Limb (tissue), 2 donors: ENCODE results near the gene RAB1B.
"Not testable (repeated sequence)": the region's sequence is repeated elsewhere in the genome, so short reads cannot be mapped to it uniquely, and the experiment has no call there.

ENCODE experiments used
- DNase-seq, 2 donors: peaks; one replicate each; pipeline ENCODE4 v3.0.0-alpha.2; 2016; ENCODE audit errors: extremely low spot score in 2 of 2

The RAB1B gene

DNA sequence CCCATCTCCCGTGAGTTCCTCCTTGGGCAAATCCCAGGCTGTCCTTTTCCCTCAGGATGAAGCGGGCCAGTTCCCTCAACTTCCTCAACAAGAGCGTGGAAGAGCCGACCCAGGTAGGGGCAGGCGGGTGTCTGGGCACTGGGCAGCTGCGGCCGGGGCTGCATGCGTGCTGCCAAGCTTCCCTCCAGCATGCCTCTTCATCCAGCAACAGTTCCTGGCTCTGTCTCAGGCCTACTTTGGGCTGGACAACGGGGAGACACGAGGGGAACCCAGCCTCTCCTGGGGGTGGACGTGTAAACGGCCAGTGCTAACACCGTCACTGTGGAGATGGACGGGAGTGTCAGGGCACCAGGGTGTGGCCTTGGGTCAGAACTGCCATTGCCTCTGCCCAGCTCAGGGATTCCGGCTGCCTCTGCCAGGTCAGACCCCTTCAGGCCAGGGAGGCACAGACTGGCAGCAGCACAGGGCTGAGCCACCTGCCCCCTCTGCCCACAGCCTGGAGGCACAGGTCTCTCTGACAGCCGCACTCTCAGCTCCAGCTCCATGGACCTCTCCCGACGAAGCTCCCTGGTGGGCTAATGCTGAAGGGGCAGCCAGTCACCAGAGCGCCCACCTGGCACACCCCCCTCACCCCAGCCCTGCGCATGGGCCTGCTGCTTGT is 1.9 kb upstream of the RAB1B start:
- DNase-seq, result no peak

DNA sequence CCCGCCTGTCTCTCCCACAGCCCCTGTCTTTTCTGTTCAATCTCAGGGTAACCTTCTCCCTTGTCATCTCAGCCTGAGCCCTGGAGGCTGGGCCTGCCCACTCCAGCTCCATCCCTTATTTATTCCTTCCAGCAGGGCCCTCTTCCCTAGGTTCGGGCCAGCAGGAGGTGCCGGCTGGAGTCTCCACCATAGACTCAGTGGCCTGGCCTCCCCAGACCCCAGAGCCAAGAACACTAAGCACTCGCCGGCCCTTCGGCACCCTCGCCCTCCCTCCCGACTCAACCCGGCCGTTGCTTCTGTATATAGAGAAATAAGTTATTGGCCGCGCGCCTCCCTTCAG is 1.4 kb upstream of the RAB1B start:
- no peak for DNase-seq

DNA sequence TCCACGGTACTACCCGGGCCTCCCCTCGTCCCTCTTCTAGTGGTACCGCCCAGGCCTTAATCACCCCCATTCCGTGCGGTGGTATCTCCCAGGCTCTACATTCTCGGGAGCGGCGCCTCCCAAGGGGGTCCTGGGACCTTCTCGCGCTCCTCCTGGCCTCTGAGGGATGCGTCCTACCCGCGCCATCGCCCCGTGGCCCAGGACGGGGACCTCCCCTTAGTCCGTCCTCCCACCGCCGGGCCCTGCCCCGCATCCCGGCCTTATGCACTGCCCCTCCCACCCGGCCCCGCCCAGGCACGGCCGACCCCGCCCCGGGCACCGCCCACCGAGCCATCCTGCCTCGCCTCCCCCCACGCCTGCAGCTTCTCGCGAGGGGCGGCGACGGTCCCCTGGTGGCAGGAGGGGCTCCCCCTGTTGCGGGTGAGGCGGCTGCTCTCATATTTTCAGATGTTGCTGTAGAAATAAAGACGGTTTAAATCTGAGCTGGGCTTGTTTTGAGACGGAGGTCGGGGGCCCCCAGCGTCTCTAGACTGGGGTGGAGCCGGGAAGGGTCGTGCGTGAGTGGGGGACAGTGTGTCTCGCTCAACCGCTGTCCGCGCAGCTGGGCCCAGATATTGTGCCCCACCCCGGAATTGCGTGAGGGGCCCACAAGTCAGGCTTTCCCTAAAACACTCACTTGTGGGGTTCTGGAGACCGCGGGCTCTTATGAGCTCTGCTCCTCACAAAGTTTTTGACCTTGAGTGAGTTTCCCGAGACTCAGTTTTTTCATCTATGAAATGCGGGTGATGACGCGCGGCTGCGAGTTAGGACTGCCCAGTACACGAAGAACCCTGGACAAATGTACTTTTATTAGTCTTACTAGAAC is 828 bp upstream of the RAB1B start:
- DNase-seq, result peak; percentile 88 to 97

DNA sequence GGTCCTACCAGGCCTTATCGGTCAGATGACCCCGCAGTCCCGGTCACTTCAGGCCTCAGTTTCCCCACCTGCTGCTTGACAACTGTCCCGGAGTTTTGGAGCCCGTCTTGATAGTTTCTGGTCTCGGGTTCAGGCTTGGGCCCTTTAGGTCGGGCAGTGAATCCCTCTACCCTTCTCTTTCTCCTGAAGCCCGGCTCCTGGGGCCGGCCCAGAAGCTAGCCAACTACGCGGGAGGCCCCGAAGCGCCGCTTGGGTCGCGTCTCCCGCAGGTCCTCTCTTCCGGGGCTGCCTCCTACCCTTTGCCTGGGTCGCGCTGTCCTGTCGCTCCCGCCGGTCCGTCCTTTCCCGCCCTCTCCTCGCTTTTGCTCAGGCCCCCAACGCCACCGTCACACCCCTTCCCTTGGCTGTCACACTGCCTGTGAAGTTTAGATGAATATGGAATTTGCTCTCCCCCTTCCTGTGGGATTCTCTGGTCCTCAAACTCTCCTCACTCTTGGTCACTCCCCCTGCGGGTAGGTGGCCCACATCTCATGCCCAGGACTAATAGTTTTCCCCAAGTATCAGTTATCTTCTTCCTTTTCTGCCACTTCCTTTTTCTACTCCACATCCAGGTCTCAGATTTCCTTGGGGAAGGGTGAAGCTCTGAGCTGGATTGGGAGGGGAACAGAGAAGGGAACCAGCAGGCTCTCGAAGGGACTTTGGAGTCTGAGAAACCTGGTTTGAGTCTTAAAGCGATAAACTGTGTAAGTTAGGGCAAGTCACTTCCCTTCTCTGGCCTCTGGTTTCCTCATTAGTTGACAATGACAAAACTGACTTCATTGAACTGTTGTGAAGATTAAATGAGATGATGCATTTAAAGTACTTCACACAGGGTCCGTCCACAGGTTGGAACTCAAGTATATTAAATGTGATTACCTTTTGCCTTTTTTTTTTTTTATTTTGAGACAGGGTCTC is 790 bp downstream of the RAB1B start:
- no peak for DNase-seq

DNA sequence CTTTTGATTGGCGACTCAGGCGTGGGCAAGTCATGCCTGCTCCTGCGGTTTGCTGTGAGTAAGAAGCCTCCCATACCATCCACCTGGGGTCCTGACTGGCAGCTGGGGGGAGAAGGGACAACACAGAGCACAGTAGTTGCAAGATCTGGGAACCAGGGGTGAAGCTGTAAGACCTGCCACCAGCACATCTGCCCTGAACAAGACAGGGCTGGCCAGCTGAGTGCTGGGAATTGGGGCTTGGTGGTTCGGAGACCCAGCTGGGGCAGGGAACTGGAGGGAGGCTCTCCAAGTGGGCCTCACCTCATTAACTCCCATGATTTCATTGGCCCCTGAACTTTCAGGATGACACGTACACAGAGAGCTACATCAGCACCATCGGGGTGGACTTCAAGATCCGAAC is 3.4 kb downstream of the RAB1B start:
- DNase-seq, result no peak

DNA sequence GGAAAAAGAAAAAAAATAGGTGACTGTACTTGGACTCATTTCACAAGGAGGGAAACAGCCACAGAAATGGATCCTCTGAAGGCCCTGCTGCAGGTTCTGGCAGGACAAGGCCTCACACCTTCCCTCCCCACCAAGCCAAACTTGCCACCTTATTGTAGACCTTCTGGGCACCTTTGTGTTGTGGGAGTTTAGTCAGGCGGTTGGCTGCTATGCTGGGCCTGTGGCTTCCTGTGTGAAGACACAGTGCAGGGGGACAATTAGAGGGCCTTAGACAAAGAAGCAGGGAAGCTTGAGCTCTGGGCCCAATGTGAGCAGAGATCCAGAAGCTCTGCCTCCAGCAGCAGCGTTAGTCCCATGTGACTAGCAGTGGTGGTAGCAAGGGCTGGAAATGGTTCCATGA is 4.2 kb downstream of the RAB1B start:
- no peak for DNase-seq

DNA sequence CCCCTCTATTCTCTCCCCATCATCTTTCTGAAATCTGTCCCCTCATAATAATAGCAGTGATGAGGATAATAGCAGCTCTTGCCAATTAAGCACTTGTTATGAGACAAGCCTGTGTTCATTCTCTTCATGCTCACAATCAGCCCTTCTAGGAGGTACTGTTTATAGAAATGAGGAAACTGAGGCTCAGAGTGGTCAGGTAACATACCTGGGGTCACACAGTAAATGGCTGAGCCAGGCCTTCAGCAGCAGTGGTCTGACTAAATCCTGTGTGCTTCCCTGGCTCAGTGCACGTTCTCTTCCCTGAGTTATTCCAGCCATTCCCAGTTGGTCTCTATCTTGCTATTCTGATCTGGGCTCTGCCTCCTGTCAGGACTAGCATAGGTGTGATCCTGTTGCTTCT is 5.8 kb downstream of the RAB1B start:
- no peak for DNase-seq

DNA sequence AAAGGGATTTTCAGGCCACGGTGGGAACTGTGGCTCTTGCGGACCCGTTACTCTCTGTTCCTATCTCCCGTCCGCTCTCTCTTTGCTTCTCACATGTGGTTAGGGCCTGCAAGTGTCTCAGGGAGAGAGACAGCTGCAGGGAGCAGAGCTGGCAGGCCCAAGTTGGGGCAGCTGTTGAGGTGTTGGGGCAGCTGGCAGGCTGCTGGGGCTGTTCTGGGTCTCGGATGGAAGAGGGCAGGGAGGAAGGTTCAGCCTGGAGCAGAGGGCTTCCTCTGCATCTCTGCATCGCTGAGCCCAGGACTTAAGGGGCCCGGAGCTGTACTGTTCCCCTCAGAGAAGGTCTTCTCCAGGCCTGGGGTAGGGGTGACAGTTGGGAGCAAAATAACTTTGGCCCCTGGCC is 7.0 kb downstream of the RAB1B start:
- no peak for DNase-seq

DNA sequence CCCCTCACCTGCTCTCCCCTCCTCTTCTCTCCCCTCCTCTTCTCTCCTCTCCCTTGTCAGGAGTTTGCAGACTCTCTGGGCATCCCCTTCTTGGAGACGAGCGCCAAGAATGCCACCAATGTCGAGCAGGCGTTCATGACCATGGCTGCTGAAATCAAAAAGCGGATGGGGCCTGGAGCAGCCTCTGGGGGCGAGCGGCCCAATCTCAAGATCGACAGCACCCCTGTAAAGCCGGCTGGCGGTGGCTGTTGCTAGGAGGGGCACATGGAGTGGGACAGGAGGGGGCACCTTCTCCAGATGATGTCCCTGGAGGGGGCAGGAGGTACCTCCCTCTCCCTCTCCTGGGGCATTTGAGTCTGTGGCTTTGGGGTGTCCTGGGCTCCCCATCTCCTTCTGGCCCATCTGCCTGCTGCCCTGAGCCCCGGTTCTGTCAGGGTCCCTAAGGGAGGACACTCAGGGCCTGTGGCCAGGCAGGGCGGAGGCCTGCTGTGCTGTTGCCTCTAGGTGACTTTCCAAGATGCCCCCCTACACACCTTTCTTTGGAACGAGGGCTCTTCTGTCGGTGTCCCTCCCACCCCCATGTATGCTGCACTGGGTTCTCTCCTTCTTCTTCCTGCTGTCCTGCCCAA is 7.7 kb downstream of the RAB1B start:
- DNase-seq, result no peak

DNA sequence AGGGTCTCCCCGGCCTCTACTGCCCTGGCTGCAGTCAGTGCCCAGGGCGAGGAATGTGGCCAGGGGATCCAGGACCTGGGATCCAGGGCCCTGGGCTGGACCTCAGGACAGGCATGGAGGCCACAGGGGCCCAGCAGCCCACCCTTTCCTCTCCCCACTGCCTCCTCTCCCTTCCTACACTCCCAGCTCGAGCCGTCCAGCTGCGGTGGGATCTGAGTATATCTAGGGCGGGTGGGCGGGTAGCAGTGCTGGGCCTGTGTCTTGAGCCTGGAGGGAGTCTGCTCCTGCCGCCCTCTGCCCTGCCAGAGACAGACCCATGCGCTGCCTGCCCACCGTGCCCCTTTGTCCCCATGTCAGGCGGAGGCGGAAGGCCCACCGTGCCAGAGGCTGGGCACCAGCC is 8.2 kb downstream of the RAB1B start:
- DNase-seq, result not testable (repeated sequence)

DNA sequence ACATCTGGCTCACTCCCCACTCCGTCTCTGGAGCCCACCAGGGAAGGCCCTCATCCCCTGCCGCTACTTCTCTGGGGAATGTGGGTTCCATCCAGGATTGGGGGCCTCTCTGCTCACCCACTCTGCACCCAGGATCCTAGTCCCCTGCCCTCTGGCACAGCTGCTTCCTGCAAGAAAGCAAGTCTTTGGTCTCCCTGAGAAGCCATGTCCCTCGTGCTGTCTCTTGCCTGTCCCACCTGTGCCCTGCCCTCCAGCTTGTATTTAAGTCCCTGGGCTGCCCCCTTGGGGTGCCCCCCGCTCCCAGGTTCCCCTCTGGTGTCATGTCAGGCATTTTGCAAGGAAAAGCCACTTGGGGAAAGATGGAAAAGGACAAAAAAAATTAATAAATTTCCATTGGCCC is 8.6 kb downstream of the RAB1B start:
- DNase-seq, result not testable (repeated sequence)

DNA sequence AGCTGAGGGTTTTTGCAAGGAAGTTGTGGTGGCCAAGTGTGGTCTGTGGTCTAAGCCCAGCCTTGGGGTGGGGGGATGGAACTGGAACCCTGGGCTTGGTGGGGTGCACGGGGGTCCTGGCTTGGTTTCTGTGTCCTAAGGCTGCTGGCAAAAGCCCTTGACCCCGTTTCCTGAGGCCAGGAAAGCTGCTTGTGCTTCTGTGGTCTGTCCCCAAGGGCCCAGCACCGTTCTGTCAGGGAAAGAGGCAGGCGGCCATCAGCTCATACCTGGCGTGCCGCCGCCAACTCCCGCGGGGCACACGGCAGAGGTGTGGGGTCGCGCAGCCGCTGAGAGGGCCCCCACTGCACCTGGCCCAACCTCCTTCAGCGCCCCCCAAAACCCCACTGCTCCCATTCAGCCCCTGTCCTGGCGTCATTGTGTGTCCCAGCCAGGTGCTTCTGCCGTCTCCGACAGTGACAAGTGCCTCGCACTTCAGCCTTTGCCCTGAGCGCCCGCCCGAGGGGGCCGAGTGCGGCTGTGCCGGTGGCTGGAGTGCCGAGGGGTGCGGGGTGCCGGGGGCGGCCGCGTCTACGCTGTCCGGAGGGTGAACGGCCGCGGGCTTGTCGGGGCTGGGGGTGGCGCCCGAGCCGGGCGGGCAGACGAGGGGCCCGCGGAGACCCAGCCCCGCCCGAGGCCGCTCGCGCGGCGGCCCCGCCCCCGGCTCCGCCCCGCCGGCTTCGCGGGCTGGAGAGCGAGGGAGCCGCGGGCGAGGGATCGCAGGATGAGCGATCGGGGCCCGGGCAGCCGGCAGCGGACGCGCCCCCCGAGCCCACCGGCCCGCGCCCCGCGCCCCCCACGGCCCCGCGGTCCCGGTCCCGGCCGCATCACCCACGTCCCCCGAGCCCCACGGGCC is 9.3 kb downstream of the RAB1B start, which contains the start of gene CNIH2:
CNIH2 (plus strand) TSS at position 705 of the 892 bp plus-strand sequence. CDS start 282 bp downstream, outside the sequence.
- DNase-seq, result peak in 1 of 2 donors; percentile 78

DNA sequence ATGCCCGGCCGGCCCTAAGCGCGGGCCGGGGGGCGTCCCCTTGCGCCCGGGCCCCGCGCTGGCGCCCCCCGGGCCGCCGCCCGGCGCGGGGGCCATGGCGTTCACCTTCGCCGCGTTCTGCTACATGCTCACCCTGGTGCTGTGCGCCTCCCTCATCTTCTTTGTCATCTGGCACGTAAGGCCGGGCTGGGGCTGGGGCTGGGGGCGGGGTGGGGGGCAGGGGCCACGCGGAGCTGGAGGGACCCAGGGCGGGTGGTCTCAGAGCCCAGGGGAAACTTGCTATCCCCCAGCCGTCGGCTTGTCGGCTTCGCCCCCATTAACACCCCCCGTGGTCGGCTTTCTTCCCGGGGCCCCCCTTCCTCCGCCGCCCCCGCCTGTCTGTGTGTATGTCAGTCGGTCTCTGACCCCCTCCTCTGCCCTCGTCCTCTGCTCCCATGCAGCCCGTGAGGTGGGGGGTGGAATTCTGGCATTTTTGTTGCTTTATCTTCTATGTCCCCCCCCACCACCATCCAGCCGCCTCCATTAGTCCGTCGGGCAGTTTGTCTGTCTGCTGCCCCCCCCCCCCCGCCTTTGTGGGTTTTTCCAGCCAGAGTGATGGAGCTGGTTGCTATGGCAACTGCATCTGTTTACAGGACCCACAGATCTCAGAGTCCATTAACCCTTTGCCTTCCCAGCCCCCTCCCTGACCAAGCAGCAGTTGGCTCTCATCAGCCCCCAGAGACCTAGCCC is 10.1 kb downstream of the RAB1B start:
- peak in 1 of 2 donors; percentile 73 for DNase-seq

DNA sequence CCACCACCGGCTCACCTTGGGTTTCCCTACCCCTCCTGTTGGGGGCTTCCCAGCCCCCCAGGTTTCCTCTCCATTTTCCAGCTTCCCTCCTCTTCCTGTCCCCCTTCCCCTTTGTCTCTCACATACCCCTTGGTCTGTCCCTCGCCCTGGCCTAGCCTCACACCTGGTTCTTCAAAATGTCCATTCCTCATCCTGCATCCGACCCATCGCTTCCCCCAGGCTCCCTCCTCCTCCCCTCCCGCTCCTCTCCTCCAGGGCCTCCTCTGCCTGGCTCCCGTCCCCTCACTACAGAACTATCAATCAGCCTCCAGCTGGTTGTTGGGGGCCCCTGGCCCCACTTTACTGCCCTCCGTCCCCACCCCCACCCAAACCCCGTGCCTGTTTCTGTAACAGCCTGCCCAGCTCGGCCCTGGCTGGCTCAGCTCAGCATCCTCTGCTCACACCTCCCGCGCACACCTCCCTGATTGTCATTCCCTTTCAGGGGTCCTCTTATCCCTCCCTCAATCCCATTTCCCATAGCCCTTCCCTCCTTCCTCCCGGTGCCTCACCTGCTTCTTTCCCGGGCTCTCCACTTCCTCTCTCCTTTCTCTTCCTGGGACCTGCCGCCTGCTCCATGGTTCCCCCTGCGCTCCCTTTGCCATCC is 10.8 kb downstream of the RAB1B start:
- no peak for DNase-seq

DNA sequence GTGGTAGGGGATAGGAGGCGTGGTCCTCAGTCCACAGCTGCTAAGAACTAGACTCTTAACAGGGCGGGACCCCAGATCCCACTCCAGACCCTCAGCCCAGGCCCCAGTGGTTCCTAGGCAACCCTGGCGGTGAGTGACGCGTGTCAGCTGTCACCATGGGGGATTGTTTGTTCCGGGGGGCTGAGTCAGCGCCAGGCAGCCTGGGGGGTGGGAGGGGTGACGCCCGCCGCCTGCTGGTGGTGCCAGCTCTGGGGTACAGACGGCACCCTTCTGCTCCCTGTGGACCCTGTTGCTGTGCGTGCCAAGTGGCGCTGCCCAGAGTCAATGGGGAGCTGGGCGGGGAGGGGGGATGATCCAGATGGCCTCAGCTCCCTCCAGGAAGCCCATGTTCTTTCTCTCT is 12.0 kb downstream of the RAB1B start:
- DNase-seq, result peak; percentile 34 to 71

DNA sequence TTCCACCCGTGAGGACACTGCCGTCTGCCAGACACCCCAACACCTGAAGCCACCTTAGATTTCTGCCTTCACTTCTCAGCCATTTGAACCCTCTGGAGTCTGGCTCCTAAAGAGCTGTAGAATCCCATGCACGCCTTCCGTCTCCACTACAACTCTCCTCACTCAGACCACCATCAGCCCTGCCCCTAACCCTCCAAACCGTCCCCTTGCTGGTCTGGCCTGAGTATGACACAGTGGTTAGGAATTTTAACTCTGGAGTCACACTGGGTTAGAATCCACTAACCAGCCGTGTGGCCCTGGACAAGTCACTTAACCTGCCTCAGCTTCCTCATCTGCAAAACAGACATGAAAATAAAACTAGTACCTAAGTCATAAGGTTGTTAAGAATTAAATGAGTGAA is 12.6 kb downstream of the RAB1B start:
- no peak for DNase-seq

DNA sequence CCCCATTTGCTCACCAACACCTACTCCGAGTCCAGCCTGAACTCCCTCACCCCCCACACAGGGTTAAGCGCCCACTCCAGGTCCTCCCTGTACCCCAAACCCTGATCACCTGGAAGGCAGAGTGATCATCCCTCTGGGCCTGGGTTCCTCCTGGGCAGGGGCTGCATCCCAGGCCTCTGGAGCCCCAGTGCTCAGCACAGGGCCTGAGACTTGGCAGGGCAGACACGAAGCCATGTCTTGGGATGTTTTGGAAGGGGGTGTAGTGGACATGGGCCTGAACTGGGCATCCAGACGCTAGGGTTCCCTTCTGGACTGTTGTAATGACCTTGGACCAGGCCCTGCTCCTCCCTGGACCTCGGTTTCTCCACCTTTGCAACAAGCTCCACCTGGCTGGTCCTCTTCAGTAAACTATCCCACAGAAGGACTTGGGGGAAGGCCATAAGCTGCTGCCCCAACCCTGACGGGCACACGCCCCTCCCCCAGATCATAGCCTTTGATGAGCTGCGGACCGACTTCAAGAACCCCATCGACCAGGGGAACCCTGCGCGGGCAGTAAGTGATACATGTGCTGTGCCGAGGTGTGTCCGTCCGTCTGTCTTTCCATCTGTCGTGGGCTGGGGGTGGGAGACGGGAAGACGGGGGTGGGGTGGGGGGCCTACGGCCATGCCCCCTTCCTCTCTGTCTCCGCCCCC is 13.5 kb downstream of the RAB1B start:
- no peak for DNase-seq
